ENCODE results near the gene GLDN.

GLDN gene

GRCh38 chr15:51322621-51323296 lies 18.7 kb upstream of the GLDN start:
- no peak for DNase-seq

- DNase-seq: no peak
Observed at GRCh38 chr15:51323749-51324148, 17.7 kb upstream of the GLDN start.

- DNase-seq: no peak
Observed at GRCh38 chr15:51325167-51325566, 16.3 kb upstream of the GLDN start.

GRCh38 chr15:51327081-51327480 lies 14.4 kb upstream of the GLDN start:
- no peak for DNase-seq

- DNase-seq: no peak
Observed at GRCh38 chr15:51328926-51329325, 12.5 kb upstream of the GLDN start.

GRCh38 chr15:51331141-51331540 lies 10.3 kb upstream of the GLDN start:
- DNase-seq: peak; percentile 15

GRCh38 chr15:51332206-51333147 lies 9.0 kb upstream of the GLDN start:
- no peak for DNase-seq

- no peak for DNase-seq
Observed at GRCh38 chr15:51333571-51333970, 7.9 kb upstream of the GLDN start.

- no peak for DNase-seq
Observed at GRCh38 chr15:51334011-51334451, 7.4 kb upstream of the GLDN start.

- no peak for DNase-seq
Observed at GRCh38 chr15:51335087-51335486, 6.4 kb upstream of the GLDN start.

- DNase-seq: no peak
Observed at GRCh38 chr15:51335538-51336410, 5.7 kb upstream of the GLDN start.

- DNase-seq: no peak
Observed at GRCh38 chr15:51338496-51338895, 3.0 kb upstream of the GLDN start, which contains the start of gene CYP19A1. Gene CYP19A1 (minus strand): TSS chr15:51338596. CDS start chr15:51242912, 95,684 bp downstream.

GRCh38 chr15:51342227-51342999 lies 958 bp downstream of the GLDN start:
- no peak for DNase-seq

GRCh38 chr15:51343466-51343865 lies 2.0 kb downstream of the GLDN start:
- no peak for DNase-seq

- DNase-seq: no peak
Observed at GRCh38 chr15:51346136-51346535, 4.7 kb downstream of the GLDN start.

GRCh38 chr15:51348688-51349087 lies 7.2 kb downstream of the GLDN start:
- no peak for DNase-seq

- DNase-seq: no peak
Observed at GRCh38 chr15:51349156-51349844, 7.8 kb downstream of the GLDN start.

GRCh38 chr15:51350723-51351122 lies 9.3 kb downstream of the GLDN start:
- no peak for DNase-seq

GRCh38 chr15:51353976-51354375 lies 12.5 kb downstream of the GLDN start:
- no peak for DNase-seq

- no peak for DNase-seq
Observed at GRCh38 chr15:51355096-51355495, 13.6 kb downstream of the GLDN start.

- no peak for DNase-seq
Observed at GRCh38 chr15:51356147-51356546, 14.7 kb downstream of the GLDN start.

All from fibroblast of skin of back (primary cell).